Stimulated activated CD4-positive, alpha-beta T cell treated with anti-CD3 and anti-CD28 coated beads, Interleukin-4, amount 100 ng/mL, for 48 hours (primary cell): Measurements from ENCODE around the gene BMPR1B.

Experiments used
- DNase-seq, 2 donors: peaks; one replicate each; pipeline ENCODE4 v3.0.0-alpha.2; 2020; ENCODE audit warnings: low read depth in 2 of 2

Gene BMPR1B

DNA sequence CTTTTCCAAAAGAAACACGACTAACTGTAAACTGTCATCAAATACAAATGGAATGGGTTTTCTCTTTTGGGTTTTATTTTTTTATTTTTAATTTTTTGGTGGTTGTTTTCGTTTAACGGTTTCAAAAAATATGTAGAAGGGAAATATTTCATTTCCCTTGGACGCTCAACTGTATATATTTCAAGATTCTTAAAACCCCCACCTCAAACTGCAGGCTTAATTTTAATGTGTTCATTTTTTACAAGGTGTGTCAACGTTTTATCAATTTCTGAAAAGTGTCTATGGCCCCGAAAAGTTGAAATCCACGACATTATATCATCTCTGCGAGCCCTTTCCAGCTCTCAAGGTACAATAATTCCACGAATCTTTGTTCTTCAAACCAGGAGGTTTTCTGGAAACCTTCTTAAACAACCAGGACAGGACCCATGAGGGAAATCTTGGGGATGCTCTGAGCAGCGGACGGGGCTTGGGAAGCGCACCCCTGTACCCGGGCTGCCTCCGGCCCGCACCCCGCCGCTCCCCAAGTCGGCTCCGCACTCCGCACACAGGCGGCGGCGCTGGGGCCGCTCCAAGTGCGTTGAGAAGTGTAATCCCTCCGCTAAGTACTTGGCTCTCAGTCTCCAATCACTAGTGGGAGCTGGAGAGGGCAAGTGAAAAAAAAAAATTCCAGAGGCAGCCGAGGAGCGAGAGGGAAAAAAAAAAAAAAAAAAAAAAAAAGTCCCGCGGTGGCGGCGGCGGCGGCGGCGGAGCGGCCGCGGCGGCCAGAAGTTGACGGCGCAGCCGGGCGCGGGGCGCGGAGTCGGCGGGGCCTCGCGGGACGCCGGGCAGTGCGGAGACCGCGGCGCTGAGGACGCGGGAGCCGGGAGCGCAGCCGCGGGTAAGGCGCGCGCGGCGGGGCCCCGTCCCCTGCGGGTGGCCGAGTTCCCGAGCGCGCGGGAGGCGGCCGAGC lies at the start of gene BMPR1B:
BMPR1B (plus strand) TSS at position 764 of the 949 bp plus-strand sequence. CDS start 346,470 bp downstream, outside the sequence.
- no peak for DNase-seq

DNA sequence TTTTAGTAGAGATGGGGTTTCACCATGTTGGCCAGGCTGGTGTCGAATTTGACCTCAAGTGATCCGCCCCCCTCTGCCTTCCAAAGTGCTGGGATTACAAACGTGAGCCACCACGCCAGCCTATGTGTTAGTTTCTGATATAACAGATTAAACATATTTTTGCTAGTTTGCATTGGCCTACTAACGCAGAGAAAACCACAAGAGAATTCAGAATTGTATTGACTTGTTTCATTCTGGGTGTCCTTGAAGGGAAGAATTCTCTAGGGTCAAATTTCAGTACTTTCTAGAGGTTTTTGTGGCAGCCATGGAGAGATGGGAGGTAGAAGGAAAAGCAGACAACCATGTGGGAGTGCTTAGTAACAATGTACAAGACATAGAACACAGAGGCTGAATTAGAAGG lies 46.1 kb upstream of the BMPR1B start:
- no peak for DNase-seq

DNA sequence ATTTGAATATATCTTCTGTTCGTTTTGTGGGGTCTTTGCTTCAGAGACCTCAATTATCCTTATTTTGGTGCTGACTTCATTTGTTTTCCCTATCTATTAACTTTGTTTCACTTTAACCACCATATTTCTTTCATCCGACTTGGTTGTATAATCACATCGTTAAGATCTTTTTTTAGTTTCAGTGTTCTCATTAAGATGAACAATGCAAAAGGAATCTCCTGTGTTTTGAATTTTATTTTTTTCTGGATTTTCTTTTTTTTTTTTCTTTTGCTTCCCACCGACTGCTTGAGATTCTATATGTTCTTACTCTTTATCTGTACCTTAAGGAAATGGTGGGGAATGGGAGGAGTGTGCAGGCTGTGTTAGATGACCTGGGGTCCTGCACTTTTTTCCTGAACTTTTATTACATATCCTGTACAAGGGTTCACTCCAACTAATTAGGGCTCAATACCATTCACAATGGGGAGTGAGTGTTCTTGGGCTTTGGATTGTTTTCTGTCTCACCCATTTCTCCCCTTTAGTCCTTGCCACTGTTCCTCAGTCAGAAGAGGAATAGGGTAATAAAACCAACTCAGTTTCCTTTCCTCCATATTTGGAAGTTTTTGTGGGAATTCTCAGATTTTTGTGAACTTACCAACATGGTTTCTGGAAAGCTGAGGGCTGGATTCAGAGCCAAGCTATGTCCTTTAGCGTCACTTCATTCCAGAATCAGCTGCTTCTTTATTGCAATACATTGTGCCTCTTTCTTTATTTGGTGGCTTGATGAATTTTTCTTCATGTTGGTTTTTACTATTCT lies 43.2 kb upstream of the BMPR1B start:
- DNase-seq = no peak

DNA sequence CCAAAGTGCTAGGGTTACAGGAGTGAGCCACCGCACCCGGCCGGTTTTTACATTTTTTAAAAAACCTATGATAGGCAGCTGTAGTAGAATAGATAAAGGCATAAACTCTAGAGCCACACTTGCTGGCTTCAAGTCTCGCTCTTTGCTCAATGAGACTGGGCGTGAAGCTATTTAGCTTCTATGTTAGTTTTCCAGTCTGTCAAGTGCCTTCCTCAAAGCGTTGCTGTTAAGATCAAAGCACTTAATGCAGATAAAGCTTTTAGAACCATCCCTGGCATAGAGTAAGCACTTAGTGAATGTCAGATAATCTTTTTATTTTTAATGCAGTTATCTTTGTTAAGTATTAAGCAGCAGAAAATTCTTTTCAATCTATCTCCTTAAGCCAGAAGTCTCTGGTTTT lies 42.0 kb upstream of the BMPR1B start:
- DNase-seq = no peak

DNA sequence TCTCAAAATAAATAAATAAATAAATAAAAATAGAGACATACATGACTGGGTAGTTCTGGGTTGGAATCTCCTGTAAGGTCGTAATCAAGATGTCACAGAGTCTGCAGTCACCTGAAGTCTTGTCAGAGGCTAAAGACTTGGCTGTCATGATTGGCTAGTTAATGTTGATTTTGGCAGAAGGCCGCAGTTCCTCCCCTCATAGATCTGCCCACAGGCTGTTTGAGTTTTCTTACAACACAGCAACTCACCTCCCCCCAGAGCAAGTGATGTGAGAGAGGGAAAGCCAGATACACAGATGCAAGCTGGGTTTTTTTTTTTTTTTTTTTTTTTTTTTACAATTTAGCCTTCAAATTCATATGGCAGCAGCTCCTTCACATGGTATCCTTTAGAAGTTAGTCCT lies 36.4 kb upstream of the BMPR1B start:
- no peak for DNase-seq

DNA sequence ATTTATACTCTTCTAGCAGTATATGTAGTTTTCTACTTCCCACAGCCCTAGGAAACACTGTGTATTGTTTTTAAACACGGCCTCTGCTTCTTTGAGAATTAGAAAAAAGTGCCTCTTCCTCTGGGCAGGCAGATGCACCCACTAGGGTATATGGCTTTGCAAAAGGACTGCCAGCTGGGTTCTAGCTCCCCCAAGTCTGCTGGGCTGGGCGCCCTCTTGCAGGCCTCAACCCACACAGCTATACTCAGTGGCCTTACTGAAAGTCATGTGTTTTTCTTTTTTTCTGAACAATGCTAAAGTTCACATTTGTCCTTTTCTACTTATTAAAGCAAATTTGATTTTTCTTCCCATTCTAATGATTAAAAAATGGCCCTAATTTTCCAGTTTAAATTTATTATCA lies 35.5 kb upstream of the BMPR1B start:
- DNase-seq = no peak

DNA sequence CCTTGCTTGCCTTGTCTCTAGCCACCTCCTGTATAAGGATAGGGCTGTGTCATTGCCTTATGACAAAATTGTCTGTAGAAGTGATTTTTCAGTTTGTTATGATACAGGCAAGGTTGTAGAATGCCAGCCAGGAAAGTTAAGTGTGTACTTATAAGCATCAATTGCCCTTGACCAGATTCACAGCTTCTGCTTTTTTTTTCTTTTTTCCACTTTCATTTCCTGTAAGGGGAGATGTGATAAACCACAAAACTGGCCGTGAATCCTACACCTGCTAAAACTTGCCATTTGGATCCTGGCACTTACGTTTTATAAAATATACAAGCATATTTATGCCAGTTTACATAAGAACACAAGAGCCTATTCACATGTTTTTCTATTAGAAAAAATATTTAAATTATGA lies 35.0 kb upstream of the BMPR1B start:
- DNase-seq = no peak

DNA sequence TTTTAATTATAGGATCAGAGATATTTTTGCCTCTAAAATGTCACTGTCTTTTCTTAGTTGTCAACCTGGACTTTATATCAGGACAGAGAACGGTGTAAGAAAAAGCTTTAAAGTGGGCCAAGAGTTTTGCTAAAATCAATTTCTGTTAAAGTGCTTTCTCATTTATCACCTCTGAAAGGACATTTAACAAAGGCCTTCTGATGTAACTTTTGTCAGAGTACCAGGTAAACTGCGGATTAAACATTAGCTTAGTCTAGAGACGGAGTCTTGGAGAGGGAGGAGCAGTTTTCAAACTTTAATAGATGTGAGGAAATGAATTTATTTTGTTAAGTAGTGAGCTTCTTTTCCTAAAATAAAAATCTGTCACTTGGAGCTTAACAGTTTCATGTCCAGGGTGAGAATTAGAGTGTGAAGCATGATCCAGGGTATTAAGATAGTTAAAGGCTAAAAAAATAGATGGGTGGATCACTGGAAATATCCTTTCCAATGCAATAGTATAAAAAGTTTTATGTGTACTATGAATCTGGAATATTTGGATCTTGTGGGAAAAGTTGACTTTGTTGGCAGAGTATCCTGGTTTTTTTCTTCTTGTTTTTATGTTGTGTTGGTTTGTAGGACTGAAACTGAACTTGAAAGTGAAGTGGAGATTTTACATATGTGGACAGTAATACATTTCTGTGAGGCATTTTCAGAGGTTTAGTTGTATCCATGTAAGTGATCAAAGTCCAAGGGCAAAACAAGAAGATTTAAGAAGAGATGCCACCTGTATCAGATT lies 33.6 kb upstream of the BMPR1B start:
- DNase-seq = no peak

DNA sequence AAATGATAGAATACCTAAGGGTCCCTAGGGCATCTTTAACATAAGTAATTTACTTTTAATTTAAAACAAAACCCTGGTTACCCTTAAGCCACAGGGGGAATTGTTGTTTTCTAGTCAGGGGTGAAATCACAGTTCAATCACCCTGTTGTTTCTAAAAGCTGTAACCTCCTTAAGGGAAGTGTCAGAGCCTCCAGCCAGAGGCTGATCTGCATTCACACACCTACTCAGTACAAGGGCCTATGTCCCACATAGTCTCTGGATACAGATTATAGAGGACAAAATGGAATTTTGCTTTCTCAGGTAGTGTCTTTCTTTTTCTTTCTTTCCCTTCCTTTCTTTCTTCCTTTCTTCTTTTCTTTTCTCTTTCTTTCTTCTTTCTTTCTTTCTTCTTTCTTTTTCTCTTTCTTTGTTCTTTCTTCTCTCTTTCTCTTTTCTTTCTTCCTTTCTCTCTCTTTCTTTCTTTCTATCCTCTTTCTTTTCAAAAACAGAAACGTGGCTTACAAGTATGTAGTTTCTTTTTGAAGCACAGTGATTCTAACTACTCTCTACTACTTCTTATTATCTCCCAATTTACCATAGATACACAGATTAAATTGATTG lies 31.1 kb upstream of the BMPR1B start:
- no peak for DNase-seq

DNA sequence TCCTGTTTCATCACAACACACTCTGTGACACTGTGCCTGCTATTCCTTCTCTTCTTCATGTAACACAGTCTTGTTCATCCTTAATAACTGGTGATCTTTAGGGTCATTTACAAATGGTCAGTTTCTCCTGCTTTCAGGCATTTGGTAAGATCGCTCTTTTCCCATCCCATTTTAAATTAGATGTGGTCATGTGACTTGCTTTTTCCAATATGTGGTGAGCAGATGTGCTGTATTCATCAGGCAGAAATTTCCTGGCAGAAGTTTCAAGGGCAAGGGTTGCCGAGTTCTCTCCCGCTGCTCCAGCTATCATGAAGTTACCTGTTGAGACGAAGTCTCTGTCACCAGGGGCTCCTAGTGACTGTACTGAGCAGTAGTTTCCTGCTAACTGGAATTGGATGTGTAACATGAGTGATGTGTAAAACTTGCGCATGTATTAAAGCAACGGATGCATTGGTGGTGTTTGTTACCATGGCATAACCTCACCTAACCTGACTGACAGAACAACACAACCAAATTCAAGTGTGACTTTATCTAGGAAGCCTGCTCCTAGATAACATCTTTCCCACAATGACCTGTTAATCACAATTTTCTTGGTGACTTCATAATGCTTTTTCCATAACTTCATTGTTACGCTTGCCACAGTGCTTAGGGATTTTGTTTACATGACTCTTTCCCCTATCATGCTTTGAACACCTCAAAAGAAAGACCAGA lies 29.5 kb upstream of the BMPR1B start:
- no peak for DNase-seq

DNA sequence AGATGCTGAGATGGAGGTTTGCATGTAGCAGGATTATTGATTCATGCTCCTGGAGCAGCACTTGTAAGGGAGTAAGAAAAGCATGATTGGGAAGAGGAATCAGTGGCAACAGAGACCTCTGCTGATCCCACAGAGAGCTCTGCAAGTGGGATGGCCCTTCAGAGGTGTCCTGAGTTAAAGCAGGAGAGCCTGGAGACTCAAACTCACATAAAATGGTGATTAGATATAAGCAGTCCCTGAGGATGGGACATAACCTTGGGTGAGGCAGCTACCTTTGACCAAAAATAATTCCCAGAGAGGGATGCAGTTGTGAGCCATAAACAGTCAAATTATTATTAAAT lies 25.4 kb upstream of the BMPR1B start:
- no peak for DNase-seq

DNA sequence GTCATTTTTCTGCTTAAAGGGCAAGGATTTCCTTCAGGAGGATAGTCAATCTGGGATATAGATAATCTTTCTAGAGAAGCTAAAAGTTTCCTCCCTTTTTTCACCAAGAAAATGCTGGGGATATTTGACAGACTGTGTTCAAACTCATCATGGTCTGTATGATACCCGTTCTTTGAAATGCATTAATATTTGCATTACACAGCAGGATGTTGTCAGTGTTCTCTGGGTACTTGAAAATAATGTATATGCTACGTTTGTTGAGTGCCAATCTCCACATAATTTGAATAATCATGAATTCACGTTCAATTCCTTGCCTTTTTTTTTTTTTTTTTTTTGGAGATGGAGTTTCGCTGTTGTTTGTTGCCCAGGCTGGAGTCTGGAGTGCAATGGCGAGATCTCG lies 18.0 kb upstream of the BMPR1B start:
- DNase-seq = no peak

DNA sequence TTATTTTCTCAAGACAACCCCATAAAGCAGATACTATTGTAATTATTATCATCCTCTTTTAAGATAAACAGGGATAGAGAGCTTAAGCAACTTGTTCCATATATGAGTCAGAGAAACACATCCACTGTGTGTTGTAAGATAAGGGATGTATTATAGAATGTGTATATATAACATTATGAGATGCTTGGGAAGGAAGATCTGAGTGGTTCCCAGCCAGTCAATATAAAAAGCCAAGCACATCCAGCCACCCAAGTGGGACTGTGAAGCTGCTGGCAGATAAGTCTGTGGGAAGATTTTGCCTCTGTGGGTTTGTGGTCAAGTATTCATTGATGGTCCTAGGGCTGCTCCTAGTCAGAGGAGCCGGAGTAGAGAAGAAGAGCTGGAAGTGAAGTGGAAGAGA lies 16.5 kb upstream of the BMPR1B start:
- no peak for DNase-seq

DNA sequence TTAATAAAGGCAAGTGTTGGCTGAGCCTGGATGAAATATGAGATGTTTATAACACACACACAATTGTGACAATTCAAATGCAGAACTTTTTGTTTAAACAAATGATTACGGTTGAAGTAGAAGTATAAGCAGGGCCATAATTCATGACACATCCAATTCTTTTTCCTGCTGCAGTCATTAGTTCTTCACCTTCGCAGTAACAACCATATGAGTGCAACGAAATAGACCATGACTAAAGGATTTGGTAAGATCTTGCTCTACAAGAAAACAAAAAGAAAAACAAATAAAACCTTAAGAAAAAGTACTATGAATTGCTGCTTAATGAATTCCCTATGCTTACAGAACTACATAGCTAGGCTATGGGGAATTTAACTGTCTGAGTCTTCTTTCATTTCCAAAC lies 13.9 kb upstream of the BMPR1B start:
- DNase-seq = no peak

DNA sequence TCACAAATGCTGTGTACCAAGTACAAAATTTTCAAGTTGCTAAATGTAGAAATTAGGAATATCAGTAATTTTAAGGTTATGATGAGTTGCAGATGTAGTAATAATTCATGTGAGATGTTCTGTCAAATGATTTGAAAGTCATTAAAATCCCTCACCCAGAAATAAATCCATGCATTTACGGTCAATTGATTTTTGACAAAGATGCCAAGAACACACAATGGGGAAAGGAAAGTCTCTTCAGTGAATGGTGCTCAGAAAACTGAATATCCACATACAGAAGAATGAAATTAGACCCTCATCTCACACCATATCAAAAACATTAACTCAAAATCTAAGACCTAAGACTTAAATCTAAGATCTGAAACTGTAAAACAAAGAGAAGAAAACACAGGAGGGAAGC lies 12.9 kb upstream of the BMPR1B start:
- no peak for DNase-seq

DNA sequence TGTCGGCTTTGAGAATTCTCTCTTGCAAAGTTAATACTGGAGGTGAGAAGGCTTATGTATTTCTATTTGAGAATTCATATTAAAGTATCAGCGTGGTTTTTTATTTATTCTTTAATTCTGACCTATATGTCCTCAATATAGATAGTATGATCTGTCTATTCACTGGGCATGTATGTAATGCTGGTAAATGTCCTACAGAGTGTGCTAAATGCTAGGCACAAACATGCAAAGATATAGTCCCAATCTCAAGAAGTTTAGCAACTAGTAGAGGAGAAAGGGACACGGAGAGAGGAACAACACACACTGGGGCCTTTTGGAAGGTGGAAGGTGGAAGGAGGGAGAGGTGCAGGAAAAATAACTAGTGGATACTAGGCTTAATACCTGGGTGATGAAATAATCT lies 11.0 kb upstream of the BMPR1B start:
- no peak for DNase-seq

DNA sequence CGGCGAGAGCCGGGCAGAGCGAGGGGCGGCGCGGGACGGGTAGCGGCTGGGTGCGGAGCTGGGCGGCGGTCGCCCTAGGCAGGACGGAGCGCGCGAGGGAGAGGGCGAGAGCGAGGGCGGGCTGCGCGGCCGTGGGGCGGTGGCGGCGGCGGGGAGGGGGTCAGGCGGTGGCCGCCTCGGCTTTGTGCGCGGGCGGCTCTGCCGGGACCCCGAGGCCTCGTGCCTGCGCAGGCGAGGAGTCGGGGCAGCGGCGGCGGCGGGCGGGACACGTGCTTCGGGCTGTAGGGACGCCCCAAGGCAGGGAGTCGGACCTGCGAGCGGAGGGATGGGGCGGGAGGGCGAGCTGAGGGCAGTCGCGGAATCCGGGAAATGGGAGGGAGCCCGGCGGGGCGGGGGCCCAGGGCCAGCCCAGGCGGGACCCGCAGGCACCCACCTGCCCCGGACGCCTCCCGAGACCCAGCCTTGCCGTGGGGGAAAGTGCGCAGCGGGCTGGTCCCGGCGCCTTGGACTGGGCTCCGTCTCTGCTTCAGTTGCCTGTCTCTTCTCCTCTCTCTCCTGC lies 465 bp downstream of the BMPR1B start:
- no peak for DNase-seq

DNA sequence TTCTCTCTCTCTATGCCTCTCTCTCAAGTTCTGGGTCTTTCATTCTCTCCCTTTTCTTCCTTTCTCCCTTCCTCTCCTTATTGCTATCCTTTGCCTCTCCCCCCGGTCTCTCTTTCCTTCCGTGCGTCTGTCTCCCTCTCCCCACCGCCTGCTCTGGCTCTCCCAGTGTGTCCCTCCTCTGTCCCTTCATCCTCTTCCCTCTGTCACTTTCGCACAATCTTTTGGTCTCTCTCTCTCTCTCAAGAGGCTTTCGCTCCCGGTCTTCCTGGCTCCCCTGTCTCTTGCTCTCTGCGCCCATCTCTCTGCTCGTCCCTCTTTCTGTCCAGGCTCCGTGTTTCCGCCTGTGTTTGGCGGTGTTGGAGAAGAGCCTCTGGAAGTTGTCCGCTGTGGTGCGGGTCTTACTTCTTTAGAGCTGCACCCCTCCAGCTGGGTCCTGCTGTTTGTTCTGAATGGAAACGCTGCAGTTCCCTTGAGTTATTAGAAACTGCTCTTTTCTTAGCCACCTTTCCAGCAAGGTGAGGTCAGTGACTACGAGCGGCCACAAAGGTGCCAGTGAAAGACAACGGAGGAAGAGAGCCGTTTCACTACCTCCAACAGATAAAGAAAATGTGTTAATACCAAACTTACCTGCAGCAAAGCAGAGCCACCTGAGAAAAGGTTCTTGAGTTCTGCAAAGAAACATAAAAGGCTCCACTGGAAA lies 1.1 kb downstream of the BMPR1B start:
- no peak for DNase-seq

DNA sequence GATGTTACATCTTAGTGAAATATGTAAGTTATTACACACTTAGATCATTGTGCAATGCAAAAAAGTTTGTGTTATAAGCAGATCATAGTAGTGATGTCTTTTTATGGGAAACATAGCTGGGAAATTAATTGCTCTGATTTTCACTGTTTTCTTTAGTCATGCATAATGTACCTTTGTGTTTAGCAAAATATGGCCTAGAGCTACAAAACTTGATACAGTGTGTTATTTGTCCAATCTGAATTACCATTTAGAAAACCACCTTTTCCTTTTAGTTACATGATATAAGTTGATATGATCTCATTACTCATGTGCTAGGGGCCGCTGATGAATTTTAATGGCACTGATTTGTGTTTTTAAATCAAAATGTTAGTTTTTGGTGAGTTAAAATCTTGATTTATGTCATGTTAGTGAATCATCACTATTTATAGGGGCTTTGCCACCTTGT lies 2.0 kb downstream of the BMPR1B start:
- no peak for DNase-seq

DNA sequence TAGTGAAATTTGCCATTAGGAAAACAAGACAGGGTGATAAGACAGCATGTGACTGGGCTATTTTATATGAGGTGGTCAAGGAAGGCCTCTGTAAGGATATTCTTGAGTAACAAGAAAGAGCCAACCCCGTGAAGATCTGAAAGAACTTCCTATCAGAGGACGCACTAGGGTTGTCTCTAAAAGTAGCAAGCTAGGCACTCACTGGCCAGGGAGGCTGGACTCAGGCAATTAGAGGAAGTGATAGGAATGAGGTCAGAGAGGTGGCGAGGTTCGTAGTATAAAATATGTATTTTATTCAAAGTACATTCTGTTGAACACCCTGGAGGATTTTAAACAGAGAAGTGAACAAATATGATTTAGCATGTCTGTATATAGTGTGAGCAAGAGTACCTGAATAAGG lies 4.6 kb downstream of the BMPR1B start:
- no peak for DNase-seq
